GM19239 (cell line): ENCODE data around the gene SURF1.
"Not testable (repeated sequence)": the region's sequence is repeated elsewhere in the genome, so short reads cannot be mapped to it uniquely, and the experiment has no call there.

ENCODE experiments used
- DNase-seq: peaks from one replicate; pipeline ENCODE4 v3.0.0; 2011; ENCODE audit warnings: low spot score; ENCODE audit not compliant: insufficient read length
- FAIRE-seq: peaks from 2 replicates; lab custom pipeline; 2011; peaks lifted over from hg19 to GRCh38; lab: Jason Lieb, UNC

Gene SURF1

DNA sequence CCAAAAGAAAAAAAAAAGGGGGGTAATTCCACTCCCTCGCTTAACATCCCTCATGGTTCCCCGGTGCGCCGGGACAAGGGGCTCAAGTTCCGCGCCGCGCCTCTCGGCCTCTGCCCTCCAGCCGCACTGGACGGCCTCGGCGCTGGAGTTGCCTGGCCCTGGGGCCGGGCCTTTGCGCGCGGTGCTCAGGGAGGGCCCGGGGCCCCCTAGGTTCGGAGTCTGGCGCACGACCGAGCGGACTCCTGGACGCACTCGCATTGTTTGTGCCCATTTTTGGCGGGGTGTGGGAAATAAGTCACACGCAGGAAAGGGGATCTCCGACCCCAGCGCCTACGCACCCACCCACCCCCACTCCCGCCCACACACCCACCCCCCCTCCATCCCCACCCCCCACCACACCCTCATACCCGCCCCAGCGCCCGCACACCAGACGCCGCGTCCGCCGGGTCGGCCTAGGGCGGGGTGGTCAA is 8.7 kb downstream of the SURF1 start:
- FAIRE-seq (no peak), DNase-seq (peak; percentile 48)

DNA sequence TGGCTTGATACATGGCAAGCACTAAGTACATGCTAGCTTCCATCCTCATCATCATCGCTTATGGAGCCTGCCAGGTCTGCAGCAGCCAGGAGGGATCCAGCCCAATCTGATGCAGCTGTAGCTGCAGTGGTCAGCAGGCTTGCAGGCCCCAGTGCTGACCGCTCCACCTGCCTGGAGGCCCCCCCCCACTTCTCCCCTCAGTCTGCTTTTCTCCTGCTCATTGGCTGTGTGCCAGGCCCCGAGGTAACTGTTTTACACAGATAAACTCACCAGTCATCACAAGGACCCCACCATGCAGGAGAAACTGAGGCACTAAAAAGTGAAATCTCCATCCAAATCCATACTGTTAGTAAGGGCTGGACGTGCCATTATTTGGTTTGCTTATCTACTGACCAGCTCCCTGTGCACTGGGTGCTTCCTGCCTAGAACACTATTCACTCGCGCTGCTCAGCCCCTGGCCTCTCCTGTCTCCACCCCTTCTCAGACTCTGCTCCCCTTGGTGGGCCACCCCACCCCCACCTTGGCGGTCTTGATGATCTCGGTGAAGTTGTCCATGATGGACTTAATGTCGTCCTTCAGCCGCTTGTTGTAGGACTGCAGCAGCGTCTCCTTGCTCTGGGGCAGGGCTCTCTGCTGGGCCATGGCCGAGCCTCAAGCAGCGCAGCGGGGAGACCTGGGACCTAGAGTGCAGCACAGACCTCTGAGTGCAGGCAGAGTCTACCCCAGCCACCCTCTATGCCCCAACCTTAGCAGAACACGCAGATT is 10.1 kb downstream of the SURF1 start:
- peak; percentile 4 for FAIRE-seq
- DNase-seq: no peak

DNA sequence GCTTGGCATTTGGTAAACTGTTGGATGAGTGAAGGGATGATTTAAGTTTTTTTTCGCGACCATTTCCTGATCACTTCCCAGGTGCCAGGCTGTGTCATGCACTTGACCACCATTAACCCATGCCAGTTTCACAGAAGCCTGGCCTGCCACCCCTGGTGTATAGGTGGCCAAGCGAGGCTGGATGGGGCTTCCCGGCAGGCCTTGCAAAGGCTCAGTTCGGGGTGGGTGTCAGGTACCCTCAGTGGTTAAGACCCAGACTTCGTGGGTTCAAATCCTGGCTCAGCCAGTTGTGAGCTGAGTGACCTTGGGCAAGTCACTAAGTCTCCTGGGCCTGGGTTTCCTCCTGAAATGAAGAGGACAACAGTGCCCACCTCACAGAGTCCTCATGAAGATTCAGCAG is 10.7 kb downstream of the SURF1 start:
- FAIRE-seq: no peak

DNA sequence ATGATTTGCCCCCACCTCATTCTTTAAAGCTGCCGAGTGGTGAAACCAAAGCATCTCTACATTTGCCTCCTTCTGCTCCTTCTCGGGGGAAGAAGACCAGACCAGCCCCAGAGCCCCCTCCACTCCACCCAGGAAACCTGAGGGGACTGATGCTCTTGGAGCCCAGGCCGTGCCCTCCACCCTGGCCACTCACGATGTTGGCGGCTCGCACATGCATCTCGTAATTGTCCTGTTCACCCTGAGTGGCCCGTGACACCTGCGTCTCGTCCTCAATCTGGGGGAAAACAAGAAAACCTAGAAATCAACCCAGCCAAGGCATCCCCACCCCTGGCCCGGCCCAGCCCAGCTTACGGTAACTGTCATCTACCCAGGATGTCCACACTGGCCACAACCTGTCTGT is 11.3 kb downstream of the SURF1 start:
- FAIRE-seq (no peak), DNase-seq (no peak)

More for the DNA sequence above, 10.7 kb downstream of the SURF1 start:
- DNase-seq: no peak

DNA sequence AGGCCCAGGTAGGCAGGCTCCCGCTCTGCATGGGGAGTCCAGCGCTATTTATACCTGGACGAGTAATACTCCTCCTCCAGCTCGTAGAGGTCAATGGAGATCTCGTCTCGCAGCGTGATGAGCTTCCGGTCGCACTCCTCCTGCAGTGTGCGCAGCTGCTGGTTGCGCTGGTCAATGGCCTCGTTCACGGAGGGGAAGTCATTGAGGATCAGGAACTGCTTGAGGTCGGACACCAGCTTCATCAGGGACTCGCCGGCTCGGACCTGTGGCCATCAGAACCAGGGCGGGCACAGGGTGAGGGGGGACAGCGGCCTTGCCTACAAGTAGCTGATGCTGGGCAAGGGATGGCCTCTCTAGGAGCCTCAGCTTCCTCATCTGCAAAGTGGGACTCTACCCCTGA is 12.2 kb downstream of the SURF1 start:
- no peak for FAIRE-seq

DNA sequence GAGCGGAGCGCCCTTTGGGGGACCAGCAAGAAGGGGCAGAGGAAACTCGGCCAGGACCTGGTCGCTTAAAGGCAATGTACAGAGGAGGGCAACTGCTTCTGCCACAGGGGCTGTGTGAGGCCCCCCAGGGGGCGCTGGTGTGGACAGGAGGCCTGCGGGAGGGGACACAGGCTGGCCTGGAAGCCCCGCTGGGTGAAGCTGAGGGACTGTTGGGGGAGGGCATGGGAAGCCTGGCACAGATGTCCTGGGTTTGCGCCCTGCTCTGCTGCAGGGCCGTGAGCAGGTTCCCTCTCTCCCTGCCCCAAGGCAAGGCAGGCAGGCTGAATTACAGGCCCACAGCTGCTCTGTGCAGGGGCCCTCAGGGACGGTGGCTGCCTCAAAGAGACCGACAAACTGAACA is 13.7 kb downstream of the SURF1 start:
- FAIRE-seq (no peak), DNase-seq (no peak)

More for the DNA sequence above, 12.2 kb downstream of the SURF1 start:
- DNase-seq: no peak

DNA sequence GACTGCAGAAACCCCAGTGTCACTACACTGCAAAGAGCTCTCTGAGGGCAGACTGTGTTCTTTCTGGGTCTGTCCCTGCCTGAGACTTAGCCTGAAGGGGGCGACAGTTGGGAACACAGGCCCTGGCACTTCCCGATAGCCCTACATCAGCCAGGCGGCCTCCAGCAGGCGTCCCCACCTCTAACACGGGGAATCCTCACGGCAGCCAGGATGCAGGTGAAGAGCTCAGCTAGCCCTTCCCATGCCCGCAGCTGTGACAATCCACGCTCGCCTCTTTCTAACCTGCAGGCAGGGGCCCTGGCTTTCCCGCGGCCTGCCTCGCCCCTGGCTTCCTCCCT is 14.2 kb downstream of the SURF1 start:
- no peak for FAIRE-seq
- no peak for DNase-seq

DNA sequence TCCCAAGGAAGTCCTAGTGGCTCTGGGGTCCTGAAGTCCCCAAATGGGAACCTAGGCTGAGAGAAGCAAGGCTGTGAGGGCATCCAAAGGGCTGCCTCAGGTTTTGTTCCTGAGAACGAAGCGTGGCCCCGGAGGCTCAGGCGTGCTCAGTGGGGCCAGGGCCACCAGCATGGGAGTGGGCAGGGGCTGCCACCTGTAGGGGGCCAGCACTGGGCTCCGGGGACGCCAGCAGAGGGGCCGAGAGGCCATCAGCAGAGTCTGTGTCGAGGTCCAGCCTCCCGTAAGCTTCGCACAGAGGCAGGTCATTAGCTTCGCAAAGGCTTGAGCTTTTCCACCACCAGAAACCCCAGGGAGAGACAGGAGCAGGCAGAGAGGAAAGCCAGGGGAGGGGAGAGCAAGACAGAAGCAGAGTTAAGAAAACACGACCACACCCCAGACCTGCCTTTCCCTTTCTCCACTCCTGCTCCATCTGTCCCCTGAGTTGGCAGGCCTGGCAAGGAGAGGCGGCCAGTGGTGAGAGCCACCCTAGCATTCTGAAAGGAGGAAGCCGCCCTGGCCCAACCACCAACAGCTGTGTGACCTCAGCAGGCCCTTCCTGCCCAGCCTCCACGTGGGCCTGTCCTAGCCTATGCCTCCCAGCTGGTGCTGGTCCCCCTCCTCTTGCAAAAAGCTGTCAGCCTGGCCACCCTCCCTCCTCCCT is 14.8 kb downstream of the SURF1 start:
- FAIRE-seq: no peak
- no peak for DNase-seq

DNA sequence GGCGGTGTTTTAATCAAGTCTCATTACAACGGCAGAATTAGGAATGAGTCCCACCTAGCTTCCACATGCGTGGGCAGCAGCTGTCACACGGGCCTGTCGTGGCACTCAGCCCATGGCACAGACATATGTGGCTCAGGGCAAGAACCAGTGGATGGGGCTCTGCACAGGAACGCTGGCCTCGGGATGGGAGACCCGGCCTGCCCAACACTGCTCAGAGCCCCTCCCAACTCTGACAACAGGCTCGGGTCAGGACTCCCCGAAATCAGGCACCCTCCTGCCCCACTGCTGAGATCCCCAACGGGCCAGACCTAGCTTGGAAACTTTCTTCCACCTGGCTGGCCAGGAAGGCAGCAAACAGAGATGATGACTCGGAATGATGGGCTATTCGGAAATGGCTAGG is 15.4 kb downstream of the SURF1 start:
- FAIRE-seq (no peak), DNase-seq (no peak)

DNA sequence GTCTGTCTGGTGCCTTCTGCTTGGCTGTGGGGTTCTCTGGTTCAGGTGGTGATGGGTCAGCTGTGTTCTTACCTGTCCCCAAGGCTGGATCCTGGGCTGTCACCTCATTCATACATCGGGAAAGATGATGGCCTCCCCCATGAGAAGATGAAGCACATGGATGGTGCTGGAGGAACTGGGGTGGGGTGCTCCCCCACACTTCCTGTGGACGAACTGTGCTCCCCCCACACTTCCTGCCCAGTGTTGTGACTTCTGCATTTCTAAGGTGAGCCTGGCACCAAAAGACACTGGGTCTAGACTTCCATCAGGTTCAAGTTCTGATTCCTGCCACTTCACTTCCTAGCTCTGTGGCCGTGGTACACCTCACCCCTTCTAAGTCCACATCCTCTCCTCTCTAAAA is 16.0 kb downstream of the SURF1 start:
- FAIRE-seq (no peak), DNase-seq (no peak)

DNA sequence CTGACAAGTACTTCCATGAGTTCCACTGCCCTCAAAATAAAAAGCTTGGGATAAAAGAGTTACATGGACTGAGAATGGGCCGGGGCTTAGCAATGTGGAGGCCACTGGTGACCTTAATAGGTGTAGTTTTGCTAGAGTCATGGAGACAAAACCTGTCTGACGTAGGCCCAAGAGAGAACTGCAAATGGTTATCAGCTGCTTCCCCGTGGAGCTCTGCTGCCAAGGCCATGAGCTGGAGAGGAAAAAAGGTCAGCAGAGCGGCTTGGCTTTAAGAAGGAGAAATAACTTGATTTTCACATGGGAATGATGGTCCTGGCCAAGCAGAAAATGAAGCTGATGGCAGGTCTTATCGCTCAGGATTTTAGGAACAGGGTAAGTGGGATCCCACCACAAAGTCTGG is 16.6 kb downstream of the SURF1 start:
- no peak for DNase-seq
- no peak for FAIRE-seq

DNA sequence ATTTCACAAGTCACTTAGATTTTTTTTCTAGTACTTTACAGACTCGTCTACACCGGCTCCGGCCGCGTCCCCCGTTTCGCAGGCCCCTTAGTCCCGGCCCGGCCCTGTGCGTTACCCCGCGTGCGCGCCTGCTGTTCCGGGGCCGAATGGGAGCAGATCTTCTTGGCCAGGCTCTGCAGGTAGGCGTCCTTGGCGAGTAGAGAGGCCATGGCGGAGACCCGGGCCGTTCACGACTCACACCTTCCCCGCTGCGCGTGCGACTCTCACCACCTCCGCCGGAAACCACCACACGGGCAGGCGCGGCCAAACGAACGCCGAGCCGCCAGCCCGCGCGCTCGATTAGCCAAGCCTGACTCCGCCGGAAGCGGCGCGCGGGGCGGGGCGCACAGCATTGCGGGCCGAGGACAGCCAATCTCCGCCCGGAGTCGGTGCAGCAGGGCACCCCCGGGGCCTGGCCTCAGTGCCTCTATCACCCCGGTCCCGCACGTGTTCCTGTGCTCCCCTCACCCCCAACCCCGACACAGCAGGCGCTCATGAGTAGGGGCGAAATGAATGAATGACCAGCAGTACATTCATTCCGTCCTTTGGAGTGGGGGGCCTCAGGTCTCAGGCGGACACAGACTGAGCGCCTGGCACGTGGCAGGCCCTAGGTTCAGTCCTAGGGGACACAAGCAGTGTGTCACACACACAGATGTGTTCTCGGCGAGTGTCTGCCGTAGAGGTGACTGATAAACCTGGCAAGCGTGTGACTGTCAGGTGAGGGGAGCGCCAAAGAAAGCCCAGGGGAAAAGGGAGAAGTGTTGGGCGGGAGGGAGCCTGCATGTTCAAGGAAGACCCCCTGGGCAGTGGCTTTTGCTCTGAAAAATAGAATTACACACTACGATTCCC is 20.1 kb downstream of the SURF1 start, which contains the start of gene SURF6:
Gene SURF6, minus strand, starts transcription at position 265 of the 888 bp plus-strand sequence. Its CDS starts 56 bp downstream, at position 209.
- FAIRE-seq: peak; percentile 91
- DNase-seq: peak; percentile 92

DNA sequence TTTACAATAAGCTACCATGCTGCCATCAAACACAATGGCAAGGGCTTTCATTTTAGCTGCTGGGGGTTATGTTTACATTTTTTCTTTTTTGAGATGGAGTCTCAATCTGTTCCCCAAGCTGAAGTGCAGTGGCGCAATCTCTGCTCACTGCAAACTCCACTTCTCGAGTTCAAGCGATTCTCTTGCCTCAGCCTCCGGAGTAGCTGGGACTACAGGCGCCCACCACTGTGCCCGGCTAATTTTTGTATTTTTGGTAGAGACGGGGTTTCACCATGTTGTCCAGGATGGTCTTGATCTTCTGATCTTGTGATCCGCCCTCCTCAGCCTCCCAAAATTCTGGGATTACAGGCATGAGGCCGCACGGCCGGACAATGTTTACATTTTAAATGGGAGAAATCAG is 21.4 kb downstream of the SURF1 start:
- not testable (repeated sequence) for FAIRE-seq, DNase-seq

DNA sequence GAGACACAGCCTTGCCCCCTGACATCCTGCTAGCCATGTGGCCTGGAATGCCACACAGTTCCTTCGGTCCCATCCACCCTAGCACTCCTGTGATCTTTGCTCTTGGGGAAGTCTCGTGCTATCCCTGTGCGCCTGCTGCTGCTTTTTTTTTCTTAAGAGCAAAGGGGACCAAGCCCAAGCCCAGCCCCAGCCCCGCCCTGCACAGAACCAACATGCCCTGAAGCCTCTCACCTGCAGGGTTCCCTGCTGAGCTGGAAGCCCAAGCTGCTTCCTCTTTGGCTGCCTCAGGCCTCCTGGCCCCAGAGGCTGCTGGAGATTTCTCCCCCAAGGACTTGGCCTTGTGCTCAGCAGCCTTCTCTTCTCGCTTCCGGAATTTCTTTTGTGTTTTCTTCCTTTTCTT is 22.1 kb downstream of the SURF1 start:
- no peak for DNase-seq
- no peak for FAIRE-seq

DNA sequence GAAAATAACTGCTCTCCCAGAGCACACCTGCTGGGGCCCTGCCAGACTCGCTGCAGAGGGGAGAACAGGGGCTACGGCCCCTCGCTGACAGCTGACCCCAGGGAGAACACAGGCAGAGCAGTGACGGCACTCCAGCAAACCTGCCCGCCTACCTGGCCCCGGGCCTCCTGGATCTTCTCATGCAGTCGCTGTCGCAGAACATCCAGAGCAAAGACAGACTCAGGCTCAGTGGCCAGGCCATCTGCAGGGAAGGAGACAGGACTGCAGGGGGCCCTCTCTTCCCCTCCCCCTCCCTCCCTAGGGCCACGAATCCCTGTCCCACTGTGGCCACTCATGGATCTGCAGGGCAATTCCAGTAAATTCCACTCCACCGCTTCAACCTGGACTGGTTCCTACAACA is 22.7 kb downstream of the SURF1 start:
- FAIRE-seq (no peak), DNase-seq (no peak)

DNA sequence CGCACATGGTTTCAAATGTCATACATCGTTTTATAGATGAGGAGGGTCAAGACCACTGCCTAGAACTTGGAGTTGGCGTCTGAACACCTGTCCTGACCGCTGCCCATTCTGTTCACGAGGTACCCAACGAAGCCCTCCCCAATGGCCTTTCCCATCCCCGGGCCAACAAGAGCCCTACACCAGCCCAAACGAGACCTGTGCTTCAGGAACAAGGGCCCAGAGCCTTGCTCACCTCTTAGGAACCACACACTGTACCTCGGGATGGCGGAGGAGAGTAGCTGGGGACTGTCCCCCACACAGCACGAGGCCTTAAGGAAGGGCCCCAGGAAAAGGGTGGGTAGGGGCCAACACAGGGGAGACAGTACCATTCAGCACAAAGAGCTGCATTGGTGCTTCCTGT is 23.3 kb downstream of the SURF1 start:
- FAIRE-seq: no peak
- no peak for DNase-seq

DNA sequence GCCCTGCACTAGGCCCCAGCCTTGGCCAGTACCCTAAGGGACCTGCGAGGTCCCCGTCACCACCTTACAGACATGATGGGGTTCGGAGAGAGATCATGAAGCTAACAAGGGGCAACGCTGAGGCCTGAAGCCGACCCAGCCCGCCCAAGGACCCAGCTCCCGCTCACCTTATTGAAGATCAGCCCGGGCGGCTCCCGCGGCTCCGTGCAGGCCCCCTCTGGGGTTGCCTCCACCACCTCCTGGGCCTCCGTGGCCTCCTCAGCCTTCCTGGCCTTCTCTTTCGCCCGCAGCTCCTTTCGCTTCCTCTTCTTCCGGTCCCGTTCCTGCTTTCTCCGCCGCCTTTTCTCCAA is 23.9 kb downstream of the SURF1 start:
- FAIRE-seq: no peak
- no peak for DNase-seq

DNA sequence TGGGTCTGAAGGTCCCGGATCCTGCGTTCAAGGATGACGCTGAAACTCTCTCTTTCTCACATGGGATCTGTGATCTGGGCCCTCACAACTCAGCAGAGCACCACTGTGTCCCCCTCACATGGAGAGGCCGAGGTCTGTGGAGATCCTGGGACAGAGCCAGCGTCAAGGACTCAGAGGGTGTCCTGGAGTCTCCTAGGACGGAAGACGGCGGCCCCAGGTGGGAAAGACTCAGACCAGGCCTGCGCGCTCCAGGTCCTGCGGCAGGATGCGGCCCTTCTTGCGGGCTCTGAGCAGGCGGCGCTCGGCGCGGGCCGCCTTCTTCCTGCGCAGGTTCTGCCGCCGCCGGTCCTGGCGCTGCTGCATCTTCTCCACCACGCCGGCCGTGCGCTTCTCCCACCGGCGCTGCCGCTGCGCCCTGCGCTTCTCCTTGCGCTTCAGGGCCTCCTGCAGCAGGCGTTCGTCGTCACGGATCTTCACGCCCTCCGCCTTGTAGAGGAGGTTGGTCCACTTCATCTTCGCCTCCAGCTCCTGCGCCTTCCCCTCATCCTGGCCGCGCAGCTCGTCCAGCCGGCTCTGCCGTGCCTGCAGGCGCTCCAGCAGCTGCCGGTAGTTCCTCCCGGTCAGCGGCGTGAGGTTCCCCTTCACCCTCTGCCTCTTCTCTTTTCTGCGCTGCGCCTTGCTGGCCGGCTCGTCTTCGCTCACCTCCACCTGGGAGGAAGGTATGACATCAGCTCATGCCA is 24.5 kb downstream of the SURF1 start:
- DNase-seq (no peak), FAIRE-seq (no peak)

DNA sequence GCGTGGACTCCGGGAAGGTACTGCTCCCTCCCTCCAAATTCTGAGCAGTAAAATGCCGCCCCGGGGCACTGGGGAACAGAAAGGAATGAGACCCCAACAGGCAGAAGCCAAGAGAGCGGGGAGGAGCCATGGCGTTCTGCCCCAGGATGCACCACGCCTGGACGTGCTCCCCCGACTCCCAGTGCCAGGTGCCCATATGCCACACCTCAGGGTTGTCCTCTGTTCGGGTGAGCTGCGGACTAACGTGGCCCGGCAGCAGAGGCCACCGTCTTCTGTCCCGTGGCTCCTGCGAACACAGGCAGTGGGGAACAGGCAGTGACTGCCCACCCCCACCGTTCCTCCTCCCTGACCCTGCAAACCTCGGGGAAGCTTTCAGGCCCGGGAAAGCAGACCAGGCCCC is 25.1 kb downstream of the SURF1 start:
- no peak for DNase-seq
- no peak for FAIRE-seq
